PC-9 (cell line): ENCODE measurements around the gene CHI3L1. TPM values are rescaled to one million over a fixed set of nuclear protein-coding genes. Genes with fewer than 3 reads are reported as not detected.

Experiments
- BruUV-seq: library from RNA; stranded (reverse); fragments of 400-500 nt; replicated peaks from 2 replicates; lab custom pipeline; 2021; lab: Mats Ljungman, UMichigan
- CTCF ChIA-PET: fragments of 300-600 bp; sonication (Branson Sonifier 250); formaldehyde crosslinking; loops from one replicate; lab custom pipeline; 2022; ENCODE audit warnings: antibody characterized with exemption; lab: Charles Lee
- POLR2A ChIA-PET: fragments of 300-600 bp; sonication (Branson Sonifier 250); formaldehyde crosslinking; loops from one replicate; lab custom pipeline; 2022; ENCODE audit warnings: antibody characterized with exemption; ENCODE audit not compliant: unreplicated experiment; lab: Charles Lee
- DNase-seq, 2 experiments: peaks; one replicate each; pipeline versions ENCODE4 v3.0.0 to v3.0.0-alpha.2; 2015 to 2022; ENCODE audit warnings: mixed read lengths in 1 of 2
- H2AFZ ChIP-seq: fragments of 200-600 bp; sonication (generic); 2 replicates; pipeline ENCODE4 v1.8.1; 2017; ENCODE audit warnings: antibody characterized with exemption
- H3F3A ChIP-seq: fragments of 200-600 bp; sonication (generic); 2 replicates; pipeline ENCODE4 v1.8.1; 2017; ENCODE audit warnings: antibody characterized with exemption, mild to moderate bottlenecking, low read depth; ENCODE audit not compliant: insufficient read depth
- H3K27ac ChIP-seq: fragments of 200-600 bp; sonication (generic); 2 replicates; pipeline ENCODE4 v1.6.1; 2016; ENCODE audit warnings: mixed run types
- H3K27me3 ChIP-seq: fragments of 200-600 bp; sonication (generic); 2 replicates; pipeline ENCODE4 v1.6.1; 2016; ENCODE audit warnings: low read depth, mixed run types; ENCODE audit not compliant: insufficient read depth
- H3K36me3 ChIP-seq: fragments of 200-600 bp; sonication (generic); 2 replicates; pipeline ENCODE4 v1.6.1; 2016; ENCODE audit warnings: low read depth, mixed run types
- H3K4me1 ChIP-seq: fragments of 200-600 bp; sonication (generic); replicated peaks from 2 replicates; pipeline ENCODE4 v1.6.1; 2016; ENCODE audit warnings: mixed run types; ENCODE audit not compliant: insufficient read depth
- H3K4me2 ChIP-seq: fragments of 200-600 bp; sonication (generic); 2 replicates; pipeline ENCODE4 v1.6.1; 2017; ENCODE audit warnings: mixed run types
- H3K4me3 ChIP-seq: fragments of 200-600 bp; sonication (generic); 2 replicates; pipeline ENCODE4 v1.6.1; 2016; ENCODE audit warnings: mixed run types
- H3K79me2 ChIP-seq: fragments of 200-600 bp; sonication (generic); 2 replicates; pipeline ENCODE4 v1.6.1; 2017; ENCODE audit warnings: low read depth, mixed run types
- H3K9me2 ChIP-seq: fragments of 200-600 bp; sonication (generic); 2 replicates; pipeline ENCODE4 v1.8.1; 2017; ENCODE audit warnings: mild to moderate bottlenecking; ENCODE audit not compliant: insufficient read depth
- H3K9me3 ChIP-seq: fragments of 200-600 bp; sonication (generic); 2 replicates; pipeline ENCODE4 v1.8.1; 2016; ENCODE audit warnings: low read depth; ENCODE audit not compliant: insufficient read depth
- H4K20me1 ChIP-seq: fragments of 200-600 bp; sonication (generic); 2 replicates; pipeline ENCODE4 v1.8.1; 2017; ENCODE audit not compliant: insufficient read depth
- CTCF ChIP-seq: fragments of 200-600 bp; sonication (generic); conservative IDR thresholded peaks from 2 replicates; pipeline ENCODE4 v1.6.1; 2017; ENCODE audit warnings: mixed run types, antibody characterized with exemption, mild to moderate bottlenecking, moderate library complexity
- EZH2 ChIP-seq: fragments of 200-600 bp; sonication (generic); IDR thresholded peaks from 2 replicates; pipeline ENCODE4 v1.8.0; 2017; ENCODE audit warnings: antibody characterized with exemption, low read depth
- intact Hi-C: fragments of 100-400 bp; cut with micrococcal nuclease; formaldehyde crosslinking; loops from one replicate; pipeline ENCODE4 v1.10.0; 2022; ENCODE audit not compliant: unreplicated experiment
- total RNA-seq: library from RNA; stranded (reverse); gene quantifications from 2 replicates; pipeline ENCODE4 v1.2.3, GENCODE V29; 2021

CHI3L1 gene
- total RNA-seq, 1 experiment from 2014 or later: not detected

- Histone ChIP-seq H4K20me1 (no peaks in the 10 kb centered on the region), H3K27me3 (no peaks in the 10 kb centered on the region), H3F3A (no peaks in the 10 kb centered on the region), H3K36me3 (no peaks in the 10 kb centered on the region), H3K79me2 (no peaks in the 10 kb centered on the region), H3K9me3 (no peaks in the 10 kb centered on the region), H3K4me3 (no peak overlapping the region), H3K9me2 (no peaks in the 10 kb centered on the region), H3K27ac (no peak overlapping the region), H3K4me2 (no peak overlapping the region), H2AFZ (no peak overlapping the region), H3K4me1 (no peaks in the 10 kb centered on the region)
- ChIA-PET POLR2A (no interaction called here), CTCF (no interaction called here)
- no peak for TF ChIP-seq CTCF
- no peak for TF ChIP-seq EZH2
- no peak for DNase-seq
- no TSS peak for BruUV-seq
- intact Hi-C loops: no loop called here
Observed at GRCh38 chr1:203208181-203208580, 21.7 kb upstream of the CHI3L1 start.

GRCh38 chr1:203207751-203208150, 21.2 kb upstream of the CHI3L1 start:
- CTCF ChIA-PET: no interaction called here

GRCh38 chr1:203206129-203206687, 19.7 kb upstream of the CHI3L1 start:
- Histone ChIP-seq H3K79me2 (no peaks in the 10 kb centered on the region), H3K36me3 (no peaks in the 10 kb centered on the region), H3K27ac (no peak overlapping the region), H3K27me3 (no peaks in the 10 kb centered on the region), H3K4me1 (0 out of 2 replicates have a peak, but pooled peaks cover 3% of the 10 kb centered on the region), H4K20me1 (no peaks in the 10 kb centered on the region), H3K4me2 (no peak overlapping the region), H3K9me2 (no peaks in the 10 kb centered on the region), H3K4me3 (no peak overlapping the region), H2AFZ (no peak overlapping the region), H3F3A (no peaks in the 10 kb centered on the region), H3K9me3 (no peaks in the 10 kb centered on the region)
- no peak for TF ChIP-seq CTCF
- TF ChIP-seq EZH2: no peak
- no peak for DNase-seq
- POLR2A ChIA-PET: interaction anchor here (0.6 kb wide), 1 partner anchor 100 kb away, joined by 3 read pairs; no protein-coding TSS in a partner anchor
- intact Hi-C loops: no loop called here
- CTCF ChIA-PET: no interaction called here
- no TSS peak for BruUV-seq

More at GRCh38 chr1:203207751-203208150, 21.2 kb upstream of the CHI3L1 start:
- POLR2A ChIA-PET: no interaction called here
- DNase-seq: no peak
- H3F3A ChIP-seq: no peaks in the 10 kb centered on the region
- no peaks in the 10 kb centered on the region for H3K27me3 ChIP-seq
- H4K20me1 ChIP-seq: no peaks in the 10 kb centered on the region
- 0 out of 2 replicates have a peak, but pooled peaks cover 2% of the 10 kb centered on the region for H3K4me1 ChIP-seq
- intact Hi-C loops: no loop called here
- no peak overlapping the region for H3K4me2 ChIP-seq
- H3K9me3 ChIP-seq: no peaks in the 10 kb centered on the region
- BruUV-seq: no TSS peak
- no peak overlapping the region for H3K27ac ChIP-seq
- no peaks in the 10 kb centered on the region for H3K36me3 ChIP-seq
- no peak overlapping the region for H2AFZ ChIP-seq
- H3K4me3 ChIP-seq: no peak overlapping the region
- H3K79me2 ChIP-seq: no peaks in the 10 kb centered on the region
- TF ChIP-seq CTCF (no peak), EZH2 (no peak)
- no peaks in the 10 kb centered on the region for H3K9me2 ChIP-seq
